AG08395 (cell line): Measurements from ENCODE around the gene NLGN1.

Experiments
- DNase-seq: peaks from one replicate; pipeline ENCODE4 v3.0.0; 2012; ENCODE audit warnings: mixed read lengths, low spot score

NLGN1 gene

DNA sequence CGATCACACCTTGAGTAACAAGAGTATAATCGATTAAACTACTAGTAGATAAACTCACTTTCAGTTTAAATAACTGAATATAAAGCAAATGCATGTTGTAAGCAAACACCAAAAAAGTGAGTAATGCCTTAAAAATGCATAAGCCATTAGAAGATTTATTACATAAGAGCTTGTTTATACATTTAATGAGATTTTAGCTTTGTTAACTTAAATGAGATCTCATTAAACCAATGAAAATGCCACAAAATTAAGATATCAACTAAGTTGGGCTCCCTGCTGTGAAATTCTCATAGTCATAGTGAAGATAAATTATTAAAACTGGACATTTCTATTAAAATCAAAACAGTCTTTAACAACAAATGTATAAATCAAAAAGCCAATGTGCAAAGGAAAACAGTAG lies 701.2 kb downstream of the NLGN1 start:
- DNase-seq, result no peak

DNA sequence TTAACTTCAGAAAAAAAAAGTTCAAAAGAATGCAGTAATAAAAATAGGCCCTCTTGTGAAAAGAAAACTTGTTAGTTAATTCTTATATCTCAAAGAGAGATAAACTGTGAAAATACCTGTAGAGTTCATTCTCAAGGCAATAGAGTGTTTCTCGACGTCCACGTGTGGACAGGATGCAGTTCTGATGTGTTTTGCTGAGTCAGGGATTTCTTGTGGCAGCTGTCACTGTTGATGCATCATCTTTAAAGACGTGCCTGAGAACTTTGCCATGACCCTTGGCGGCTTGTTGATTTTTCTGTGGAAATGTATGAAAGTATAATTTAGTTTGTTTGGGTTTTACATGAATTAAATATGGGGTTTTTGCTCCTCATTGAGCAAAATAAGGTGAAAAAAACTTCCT lies 702.2 kb downstream of the NLGN1 start:
- no peak for DNase-seq

DNA sequence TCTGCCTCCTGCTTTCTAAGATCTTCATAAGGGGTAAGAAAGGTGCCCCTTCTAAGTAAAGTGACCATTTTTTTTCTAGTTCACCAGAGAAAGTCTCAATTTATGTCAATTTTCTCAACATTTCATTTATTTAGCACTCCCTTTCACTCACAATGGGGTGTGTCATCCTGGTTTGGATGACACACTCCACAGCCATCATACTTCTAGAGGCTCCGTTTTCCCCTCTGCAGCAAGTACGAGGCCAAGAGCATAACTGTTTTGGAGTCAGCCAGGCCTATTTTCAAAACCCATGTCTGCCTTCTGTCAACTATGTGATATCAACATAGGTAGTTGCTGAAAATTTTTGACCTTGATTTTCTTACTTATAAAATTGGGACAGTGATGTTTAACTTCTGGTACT lies 703.2 kb downstream of the NLGN1 start:
- peak; percentile 5 for DNase-seq

DNA sequence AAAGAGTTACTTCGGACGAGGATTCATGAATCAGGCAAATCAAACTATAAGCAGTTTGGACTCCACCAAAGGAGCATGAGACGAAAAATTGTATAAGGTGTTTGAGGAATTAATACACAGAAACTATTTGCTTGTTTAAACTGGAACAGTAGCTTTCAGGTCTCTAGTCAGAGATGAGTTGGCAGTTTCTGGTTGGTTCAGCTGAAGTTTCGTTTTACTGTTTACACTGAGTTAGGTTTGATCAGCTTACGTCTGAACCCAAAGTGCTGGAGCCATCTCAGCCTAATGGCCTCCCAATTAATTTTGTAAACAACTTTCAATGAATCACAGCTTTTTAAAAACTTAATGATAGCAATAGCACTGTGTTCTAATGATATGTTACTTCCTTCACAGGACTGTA lies 703.7 kb downstream of the NLGN1 start:
- DNase-seq, result no peak

DNA sequence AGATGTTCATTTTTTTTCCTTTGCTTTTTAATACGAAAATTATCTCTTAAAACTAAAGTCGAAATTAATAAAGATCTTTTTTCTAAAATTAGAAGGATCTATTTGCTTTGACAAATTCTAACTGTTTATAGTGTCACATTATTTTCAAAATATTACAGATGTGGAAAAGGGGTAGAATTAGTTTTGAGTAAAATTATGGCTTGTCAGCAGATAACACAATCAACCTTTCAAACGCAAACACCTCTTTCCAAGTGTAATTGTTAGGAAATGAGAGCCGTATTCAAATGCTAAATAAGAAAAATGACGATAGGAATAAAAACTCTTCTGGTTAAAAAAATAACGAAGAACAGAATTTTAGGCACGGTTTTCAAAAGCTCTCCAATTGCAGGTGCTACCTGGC lies 704.7 kb downstream of the NLGN1 start:
- DNase-seq, result no peak

DNA sequence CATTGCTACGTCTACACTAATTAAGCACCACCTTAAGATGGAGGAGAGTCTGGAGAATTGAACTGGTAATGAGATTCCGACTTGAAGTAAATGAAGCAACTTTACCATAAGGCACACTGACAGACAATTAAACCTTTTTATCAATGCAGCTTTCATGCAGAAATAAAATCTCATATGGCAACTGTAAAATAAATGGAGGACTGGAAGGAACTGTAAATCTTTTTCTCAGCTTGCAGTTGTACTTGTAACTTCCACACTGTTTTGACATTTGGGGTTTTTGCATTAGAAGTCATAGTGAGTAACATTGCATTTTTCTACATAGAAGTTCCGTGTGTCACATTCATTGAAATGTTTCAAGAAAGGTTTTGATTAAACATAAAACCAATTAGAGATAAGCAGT lies 705.3 kb downstream of the NLGN1 start:
- DNase-seq, result no peak

DNA sequence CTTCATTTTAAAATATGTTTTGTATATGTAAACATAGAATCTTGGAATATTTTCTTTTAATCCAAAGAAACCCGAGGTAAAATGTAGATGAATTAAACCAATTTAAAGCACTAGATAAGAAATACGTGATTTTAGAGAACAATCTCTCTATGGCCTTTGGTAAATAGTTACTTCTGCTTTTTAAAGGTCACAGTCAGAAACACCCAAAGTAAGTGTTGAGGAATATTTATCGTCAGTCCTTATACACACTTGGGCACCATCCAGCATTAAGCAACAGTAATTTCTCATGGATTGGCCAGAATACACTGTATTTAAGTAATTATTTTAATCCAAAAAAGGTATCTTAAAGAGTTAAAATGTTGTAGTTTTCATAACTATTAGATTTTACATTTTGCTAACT lies 713.2 kb downstream of the NLGN1 start:
- DNase-seq, result no peak

DNA sequence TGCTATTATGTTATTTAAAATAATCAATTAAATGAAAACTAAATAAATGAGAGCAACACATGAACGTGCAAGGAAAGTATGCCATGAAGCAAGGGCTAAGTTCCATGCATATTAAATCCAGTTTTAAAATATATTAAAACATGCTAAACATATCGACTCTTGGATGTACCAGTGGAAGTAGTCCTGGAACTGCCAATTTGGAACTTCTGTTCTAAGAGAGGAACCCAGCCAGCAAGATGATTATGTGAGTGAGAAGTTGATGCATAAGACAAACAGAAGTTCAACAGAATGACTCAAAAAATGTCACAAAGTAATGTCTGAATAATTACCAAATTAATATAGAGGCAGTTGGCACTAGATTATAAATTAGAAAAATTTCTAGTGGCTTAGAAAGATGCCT lies 714.2 kb downstream of the NLGN1 start:
- no peak for DNase-seq

DNA sequence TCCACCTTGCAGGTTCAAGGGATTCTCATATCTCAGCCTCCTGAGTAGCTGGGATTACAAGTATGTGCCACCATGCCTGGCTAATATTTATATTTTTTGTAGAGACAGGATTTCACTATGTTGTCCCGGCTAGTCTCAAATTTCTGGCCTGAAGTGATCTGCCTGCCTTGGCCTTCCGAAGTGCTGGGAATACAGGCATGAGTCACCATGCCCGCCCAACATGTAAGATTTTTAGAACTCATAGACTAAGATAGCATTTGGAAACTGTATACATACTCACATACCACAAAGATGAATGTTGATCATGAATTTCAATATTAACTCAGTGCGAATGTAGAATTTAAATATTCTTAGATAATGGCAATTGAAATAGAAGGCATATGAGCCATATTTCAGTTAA lies 718.9 kb downstream of the NLGN1 start:
- no peak for DNase-seq

DNA sequence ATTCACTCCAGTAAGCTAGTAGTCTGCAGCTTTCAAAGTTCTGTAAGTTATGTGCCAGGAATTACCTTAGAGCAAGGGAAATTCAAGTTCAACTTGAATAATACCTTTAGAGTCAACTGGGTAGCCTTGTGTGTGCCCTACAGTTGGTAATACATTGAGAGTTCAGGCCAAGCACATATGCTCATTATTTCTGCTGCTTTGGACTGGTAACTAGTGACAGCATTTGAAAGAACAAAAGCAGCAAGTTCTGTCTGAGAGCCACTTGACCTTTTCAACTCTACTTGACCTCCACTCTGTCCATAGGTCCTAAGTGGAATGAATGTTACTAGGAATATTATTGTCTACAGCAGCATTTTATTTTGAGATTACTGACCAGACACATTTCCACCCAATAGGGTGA lies 723.5 kb downstream of the NLGN1 start:
- DNase-seq, result no peak

DNA sequence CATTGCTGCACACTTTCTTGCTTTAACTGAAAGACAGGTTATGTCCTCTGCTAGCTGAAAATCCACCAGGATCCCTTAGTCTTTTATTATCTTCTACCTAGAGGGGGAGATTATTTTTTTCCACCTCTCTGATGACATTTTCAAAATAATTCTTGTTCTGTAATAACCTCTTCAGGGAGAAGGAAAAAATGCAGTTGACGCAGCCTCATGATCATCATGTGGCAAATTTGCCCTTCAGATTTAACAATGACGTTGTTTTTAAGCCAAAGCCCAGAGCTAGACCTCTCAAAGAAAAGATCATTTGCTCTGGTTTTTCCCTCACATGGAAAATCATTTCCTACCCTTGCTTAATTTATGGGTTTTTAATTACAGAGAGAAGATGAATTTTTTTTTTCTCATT lies 724.9 kb downstream of the NLGN1 start:
- DNase-seq, result no peak

DNA sequence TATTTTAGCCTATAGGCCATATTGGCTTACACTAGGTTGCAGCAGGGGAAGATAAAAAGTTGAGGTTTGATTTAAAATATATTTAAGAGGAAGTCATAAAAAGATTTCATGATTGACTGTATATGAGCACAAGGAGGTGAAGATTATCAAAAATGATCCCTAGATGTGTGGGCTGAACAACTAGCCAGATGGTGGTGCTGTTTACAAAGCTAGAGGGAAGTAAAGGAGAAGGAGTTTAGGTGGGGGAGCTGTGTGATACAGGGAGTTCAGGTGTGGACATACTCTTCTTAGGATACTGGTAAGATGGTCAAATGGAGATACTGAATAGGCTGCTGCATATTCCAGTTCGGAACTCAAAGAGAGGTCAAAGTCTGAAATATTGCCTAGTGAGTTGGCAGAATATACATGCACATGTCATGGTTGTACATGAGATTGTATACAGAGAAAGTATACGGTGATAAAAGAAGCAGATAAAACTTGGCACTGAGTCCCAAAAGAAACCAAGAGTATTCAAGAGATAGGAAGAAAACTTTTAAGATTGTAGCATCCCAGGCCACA lies 727.8 kb downstream of the NLGN1 start:
- peak; percentile 60 for DNase-seq

DNA sequence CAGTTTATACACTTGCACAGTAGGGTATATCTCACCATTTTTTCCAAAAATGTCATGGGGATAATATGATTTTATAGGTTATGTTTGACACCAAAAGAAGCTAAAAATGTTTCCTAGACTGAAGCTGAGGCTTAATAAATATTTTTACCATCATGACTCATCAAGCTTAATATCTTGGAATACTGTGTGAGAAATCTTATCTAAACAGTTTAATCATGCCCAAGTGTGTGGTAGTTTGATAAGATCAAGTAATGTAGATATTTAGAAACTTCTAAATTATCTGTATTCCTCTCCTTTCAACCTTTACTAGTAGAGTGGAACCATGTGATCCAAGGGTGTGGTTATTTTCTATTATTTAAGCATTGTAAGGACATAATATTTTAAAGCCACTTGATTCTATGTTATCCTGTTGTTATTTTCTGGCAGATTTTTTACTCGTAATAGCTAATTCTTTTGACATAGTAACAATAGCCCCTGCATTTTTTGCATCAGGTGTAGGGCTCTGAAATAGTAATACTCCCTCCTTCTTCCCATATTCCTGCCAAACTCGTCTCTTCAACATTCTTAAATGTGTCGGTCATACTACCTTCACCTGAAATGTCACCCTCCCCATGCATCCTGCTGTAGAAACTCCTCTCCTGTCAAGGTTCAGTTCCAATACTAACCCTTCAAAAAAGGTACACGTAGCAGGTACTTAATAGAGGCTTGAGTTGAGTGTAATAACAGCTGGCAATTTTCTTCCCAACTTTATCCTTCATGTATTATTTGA lies 729.6 kb downstream of the NLGN1 start:
- DNase-seq, result no peak

DNA sequence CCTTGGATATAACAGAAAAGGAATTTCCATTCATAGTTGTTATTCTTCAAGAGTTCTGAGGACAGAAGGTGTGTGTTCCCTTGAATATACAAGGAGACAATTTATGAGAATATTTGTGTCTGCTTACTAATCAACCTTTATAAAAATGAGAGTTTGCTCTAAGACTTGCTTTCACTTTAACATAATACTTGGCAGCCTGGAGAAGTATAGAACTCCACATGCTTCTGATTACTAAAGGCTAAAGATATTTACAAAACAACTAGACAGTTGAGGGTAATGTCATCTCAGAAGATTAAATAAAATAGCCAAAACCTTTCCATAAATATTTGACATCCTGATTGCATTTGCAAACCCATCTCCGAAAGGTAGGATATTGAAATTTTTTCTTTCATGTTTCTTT lies 734.5 kb downstream of the NLGN1 start:
- peak; percentile 14 for DNase-seq

DNA sequence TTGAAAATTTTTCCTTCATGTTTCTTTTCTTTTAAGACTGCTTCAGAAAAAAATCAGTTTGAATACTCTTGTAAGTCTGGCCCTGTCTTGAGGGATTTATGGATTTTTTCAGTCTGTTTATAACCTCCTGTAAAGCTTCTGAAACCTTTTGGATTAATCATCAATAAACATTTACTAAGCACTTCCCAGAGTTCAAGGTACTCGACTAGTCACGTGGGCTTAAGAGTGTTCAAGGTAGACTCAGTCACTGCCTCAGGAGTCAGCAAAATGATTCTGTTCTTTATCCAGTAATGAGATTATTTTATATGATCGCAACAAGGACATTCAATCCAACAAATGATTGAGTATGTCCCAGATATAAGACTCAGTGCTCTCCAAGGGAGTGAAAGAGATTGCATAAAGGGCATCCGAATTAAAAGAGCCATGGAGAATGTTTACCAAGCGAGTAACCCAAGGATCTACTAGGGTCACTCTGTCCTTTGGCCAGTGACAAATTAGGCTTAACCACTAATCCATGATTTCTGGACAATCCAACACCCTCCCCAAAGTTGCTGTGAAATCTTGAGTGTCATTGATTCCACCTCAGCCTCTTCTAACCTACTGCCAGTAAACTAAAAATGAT lies 735.0 kb downstream of the NLGN1 start:
- DNase-seq, result no peak

DNA sequence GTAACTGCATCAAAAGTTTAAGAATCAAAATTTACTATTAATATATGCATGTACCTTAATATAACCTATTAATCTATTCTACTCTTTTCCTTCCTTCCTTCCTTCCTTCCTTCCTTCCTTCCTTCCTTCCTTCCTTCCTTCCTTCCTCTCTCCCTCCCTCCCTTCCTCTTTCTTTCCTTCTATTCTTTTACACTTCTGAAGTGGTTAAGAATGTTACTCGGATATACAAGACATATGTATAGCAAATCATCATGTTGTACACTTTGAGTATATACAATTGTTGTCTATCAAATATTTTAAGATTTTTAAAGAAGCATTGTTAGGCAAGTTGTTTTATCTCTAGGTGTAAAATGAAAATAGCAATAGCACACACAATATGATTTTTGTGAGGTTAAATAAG lies 748.5 kb downstream of the NLGN1 start:
- DNase-seq, result no peak

DNA sequence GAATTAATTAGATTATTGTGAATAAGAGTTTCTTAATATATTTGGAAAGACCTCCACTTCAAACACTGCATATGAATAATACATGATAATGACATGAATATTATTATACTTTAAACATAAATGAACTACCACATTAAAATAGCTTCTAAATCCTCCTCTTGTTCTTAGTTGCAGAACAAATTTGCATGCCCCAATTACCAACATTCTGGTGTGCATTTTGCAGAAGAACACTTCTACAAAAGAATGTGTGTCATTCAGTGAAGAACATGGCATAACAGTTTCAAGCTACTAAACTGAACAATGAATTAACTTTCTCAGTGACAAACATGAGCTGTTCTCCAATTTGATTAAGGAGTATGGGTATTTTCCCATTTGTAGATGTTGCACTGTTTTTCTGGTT lies 750.3 kb downstream of the NLGN1 start:
- DNase-seq, result no peak

DNA sequence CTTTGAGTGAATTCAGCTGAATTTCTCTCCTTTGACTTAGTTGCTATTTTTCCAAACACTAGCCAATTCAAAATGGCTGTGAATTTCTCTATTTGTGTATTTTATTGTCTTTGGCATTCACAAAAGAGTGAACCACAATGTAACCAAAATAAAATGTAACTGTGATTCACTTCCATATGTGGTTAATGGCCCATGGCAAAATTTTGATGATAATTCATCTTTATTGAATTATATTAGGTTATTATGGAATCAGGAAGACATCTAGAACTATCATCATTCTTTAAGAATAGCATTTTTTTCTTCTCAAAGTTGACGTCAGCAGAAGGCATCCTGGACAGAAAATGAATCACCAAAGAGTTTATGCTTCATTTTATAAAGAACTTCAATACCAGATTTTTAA lies 756.3 kb downstream of the NLGN1 start:
- DNase-seq, result peak; percentile 35

DNA sequence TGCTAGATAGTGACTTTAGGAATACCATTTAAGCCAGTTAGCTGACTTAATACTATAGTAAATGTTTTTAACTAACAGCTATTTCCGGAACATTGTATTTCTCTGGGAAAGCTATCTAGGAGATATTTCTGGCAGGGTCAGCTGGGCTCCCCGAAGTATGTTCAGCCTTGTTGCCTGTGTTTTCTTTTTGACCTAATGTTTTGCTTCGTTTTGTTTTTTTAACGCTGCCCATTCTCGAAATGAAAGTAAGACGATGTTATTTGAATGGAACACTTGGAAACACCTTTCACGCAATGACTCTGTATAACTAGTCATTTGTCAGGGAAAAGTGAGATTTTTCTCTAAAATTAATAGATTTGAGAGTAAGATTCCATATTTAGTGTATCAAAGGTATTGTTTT lies 758.7 kb downstream of the NLGN1 start:
- DNase-seq, result no peak

DNA sequence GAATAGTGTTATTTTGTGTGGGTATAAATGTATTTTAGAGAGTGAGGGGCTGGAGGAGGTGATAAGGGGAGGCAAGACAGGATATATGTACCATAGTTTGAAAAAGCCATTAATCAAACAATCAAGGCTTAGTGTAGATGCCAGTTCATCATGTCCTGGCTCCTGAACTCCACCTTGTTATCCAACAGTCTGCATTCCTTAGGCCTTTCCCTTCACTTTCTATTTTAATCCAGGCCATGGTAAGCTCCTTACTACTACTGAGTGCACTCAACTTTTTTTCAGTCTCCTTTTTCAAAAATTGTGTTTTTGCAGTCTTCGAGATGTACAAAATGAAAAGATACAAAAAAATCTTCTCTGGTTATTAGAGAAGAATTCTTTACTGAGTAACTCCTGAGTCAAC lies 761.1 kb downstream of the NLGN1 start:
- DNase-seq, result no peak

DNA sequence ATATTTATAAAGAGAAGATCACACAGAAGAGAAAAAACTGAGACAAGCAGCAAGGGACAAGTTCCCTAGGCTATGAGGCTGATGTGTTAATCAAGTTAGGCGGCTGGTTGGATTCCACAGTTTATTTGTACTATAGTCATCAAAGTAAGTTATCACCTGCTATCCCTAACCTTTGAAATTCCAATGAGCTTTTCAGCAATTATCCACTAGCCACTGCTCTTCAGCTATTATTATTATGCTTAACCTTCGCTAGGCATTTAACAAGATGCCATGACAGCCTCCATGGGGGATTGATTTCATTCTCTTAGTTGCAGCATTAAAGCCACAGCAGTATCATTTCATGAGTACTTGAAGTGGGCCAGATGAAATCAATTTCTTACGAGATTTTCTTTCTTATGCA lies 762.1 kb downstream of the NLGN1 start:
- no peak for DNase-seq

DNA sequence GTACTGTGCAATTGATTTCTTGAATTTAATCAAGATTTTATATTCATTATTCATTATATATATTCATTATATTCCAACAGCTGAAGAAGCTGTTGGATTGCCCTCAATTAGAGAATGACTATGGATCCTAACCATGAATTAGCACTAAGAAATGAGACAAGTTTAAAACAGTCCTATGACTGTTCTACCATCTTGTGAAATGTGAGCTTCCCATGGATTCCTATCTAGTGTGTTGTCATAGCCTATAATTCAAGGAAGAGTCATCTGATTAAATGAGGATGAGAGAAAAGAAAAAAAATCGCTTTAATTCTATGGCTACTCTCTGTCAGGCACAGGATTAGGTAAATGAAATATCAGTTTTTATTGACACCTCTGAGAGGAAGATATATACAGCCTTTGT lies 765.0 kb downstream of the NLGN1 start:
- peak; percentile 33 for DNase-seq

DNA sequence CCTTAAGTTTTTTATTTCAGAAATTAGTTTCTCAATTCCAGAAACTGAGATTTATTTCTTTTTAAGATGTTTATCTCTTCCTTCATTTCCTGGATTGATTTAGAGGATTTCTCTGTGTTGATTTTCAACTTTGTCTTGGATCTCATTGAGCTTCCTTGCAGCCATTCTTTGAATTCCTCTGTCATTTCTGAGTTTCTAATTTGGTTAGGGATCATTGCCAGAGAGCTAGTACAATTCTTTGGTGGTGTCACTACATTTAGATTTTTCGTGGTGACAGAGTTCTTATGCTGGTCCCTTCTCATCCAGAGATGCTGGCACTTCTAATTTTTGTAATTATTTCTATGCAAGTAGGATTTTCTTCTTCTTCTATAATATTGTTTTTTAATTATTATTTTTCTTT lies 770.5 kb downstream of the NLGN1 start:
- DNase-seq, result peak; percentile 15
